GM19324 (cell line): ENCODE results near the gene AGXT2.
"Not testable (repeated sequence)": the region's sequence is repeated elsewhere in the genome, so short reads cannot be mapped to it uniquely, and the experiment has no call there.

ENCODE experiments used
- ATAC-seq: cut with Tn5 transposase; IDR thresholded peaks from one replicate; pipeline ENCODE4 v1.9.1; 2021; ENCODE audit warnings: mild to moderate bottlenecking, moderate library complexity; ENCODE audit not compliant: unreplicated experiment, low FRiP score

The AGXT2 gene

DNA sequence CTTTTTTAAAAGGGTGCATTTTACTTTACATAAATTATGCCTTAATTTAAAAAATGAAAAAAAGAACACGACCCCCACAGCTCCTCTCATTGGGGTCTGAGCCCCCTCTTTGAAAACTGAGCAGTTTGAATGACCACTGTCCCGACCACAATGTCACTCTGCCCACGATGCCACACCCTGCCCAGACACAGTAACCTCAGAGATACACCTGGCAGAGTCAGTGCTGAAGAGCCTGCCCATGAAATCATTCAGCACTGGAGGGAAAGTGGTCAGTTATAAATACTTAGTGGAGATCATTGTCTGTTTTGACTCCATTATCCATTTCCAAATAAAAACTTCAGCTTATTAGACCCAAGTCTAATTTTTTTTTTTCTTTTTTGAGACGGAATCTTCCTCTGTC lies 69.1 kb downstream of the AGXT2 start:
- peak; percentile 38 for ATAC-seq

DNA sequence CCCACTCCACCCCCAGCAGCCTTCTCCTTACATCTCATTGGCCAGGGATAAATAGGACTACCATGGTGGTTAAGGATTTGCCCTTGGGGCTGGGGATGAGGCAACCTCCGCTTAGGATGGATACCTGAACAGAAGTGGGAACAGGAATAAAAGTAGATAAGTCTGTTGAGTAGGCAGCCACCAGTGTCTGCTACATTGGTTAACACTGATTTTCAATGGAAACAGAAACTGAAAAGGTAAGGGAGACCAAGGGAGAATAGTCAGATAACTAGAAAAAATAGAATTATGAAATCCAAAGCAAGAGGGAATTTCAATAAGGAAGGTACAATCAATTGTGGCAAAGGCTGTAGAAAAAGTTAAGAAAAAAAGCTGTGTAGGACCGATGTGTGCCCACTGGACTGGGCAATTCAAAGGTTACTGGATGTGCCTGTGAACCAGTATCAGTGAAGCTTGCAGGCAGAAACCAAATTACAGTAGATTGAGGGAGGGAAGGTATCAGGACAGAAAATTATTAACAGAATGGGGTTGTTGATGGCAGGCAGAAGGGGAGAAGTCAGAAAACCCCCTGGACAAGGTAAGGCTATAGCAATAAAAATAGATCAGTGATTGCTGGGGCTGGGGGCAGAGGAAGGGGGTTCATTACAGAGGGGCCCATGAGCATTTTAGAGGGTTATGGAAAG lies 69.7 kb downstream of the AGXT2 start:
- peak; percentile 87 for ATAC-seq

DNA sequence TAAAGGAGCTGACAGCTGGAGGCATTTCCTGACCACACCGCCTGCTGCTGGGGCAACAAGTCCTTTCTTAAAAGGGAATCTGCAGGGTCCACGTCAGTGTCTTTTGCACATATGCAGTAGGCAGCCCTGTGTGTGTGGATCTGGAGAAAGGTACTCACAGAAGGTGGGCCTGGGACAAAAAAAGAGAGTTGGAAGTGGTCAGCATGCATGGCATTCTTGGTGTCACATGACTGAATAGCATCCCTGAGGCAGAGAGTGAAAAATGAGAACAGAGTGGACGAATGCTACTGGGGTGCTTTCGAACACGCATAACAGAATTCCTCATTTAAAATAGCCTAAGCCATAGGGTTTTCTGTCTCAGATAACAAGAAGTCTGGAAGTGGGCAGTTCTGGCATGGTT lies 71.4 kb downstream of the AGXT2 start:
- no peak for ATAC-seq

DNA sequence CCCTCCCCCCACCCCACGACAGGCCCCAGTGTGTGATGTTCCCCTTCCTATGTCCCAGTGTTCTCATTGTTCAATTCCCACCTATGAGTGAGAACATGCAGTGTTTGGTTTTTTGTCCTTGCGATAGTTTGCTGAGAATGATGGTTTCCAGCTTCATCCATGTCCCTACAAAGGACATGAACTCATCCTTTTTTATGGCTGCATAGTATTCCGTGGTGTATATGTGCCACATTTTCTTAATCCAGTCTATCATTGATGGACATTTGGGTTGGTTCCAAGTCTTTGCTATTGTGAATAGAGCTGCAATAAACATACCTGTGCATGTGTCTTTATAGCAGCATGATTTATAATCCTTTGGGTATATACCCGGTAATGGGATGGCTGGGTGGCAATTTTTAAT lies 76.1 kb downstream of the AGXT2 start:
- ATAC-seq = not testable (repeated sequence)

DNA sequence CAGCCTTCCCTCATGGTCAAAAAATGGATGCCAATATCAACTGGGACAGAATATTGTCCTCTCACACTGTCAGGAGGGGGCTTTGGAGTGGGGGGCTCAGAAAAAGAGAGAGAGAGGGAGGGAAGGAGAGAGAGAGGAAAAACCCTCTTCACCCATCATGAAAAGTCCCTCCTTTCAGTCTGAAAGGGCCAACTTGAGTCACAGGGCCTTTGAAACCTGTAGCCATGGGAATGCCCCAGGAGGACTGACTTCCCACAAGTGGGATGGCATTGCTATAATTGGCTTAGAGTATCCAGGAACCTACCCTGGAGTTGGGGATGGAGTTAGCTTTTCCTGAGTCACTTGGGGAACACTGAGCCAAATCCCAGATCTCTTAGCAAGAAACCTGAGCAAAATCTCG lies 77.2 kb downstream of the AGXT2 start:
- no peak for ATAC-seq

DNA sequence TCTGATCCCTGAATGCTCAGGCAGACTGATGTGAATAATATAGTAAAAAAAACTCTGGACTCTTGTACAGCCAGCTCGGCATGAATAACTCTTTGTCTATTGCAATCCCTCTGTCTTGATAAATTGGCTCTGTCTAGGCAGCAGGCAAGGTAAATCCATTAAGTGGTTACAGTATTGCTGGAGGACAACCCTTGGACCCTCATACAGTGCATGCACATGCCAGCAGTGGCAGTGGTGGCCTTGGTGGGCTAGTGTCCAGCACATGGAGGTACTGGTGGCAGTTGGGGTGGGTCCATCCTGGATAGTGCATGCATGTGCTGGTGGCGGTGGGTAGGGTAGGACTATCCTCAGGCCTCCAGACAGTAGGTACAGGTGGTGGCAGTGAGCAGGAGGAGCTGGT lies 79.5 kb downstream of the AGXT2 start:
- no peak for ATAC-seq

DNA sequence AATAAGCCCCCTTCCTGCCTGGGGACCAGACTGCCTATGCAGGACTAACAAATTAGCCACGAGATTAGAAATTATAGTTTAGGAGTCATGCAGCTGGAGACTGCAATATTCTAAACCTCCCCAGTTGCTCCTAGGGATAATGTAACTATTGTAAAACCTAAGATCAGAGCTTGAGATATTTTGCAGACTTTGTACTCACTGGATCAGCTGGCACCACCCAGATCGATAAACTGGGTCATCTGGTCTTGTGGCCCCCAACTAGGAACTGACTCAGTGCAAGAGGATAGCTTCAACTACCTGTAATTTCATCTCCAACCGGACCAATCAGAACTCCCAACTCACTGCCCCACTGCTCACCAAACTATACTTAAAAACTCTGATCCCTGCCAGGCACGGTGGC lies 80.2 kb downstream of the AGXT2 start:
- no peak for ATAC-seq

DNA sequence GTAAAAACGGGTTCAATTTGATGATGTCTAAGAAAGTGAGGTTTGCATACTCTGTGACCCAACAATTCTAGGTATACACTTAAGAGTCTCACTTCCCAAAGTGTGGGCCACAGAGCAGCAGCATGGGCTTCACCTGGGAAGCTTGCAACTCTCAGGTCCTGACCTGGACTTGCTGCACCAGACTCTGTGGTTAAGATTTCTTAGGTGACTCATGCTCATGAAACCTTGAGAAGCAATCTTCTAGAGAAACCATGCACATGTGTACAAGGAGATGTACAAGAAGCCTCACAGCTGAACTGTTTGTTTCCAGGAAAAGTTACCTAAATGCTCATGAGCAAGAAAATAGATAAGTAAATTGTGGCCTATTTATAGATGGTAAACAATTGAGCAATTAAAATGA lies 88.4 kb downstream of the AGXT2 start:
- peak; percentile 86 for ATAC-seq

DNA sequence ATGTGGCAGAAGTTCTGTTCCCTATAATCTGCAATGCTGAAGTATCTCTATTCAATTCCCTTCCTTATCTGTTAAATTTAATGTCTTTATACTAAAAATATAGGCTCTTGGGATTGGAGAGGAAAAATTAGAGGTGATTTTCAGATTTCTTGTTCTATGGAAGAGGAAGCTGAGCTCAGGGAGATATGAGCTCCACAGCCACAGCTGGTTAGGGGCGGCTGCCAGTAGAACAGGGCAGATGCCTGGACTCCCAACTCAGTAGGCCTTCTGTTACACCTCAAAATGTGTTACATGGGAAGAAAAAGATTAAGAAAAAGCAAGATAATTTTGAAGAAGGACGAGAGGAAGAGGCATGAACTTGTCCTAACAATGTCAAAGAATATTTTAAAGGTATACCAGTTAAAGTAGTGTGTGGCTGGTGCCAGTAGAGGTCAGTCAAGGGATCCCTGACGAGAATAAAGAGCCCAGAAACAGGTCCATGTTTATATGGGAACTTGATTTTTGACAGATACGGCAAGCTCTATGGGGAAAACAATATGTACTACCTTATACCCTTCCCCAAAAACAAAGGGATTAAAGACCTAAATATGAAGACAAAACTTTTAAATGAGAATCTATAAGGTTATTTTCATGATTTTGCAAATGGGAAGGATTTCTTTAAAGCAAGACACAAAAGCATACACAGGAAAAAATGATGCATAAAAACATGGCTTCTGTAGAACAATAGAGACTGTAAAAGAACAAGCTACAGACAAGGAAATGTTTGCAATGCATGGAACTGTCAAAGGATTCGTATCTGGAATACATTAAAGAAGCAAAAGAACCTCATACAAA lies 89.7 kb downstream of the AGXT2 start:
- ATAC-seq = no peak

DNA sequence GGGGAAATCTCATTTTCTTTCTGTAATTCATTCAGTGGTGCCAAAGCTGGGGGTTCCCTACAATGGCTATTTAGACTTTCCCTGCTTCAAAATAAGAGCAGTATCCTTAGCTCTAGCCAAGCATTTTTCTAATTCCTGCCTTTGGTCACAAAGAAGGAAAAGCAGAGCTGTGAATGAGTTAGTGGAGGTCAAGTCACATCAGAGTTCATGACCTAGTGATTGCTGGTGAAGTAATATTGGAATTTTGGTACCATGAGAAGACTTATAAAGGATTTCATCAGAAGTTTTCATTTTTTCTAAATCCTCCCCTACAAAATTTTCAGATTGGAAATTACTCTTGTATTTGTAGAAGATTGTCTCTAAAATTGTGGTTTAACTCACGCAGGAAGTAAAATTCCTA lies 90.4 kb downstream of the AGXT2 start:
- no peak for ATAC-seq
